Heart left ventricle (tissue), 13 donors: Measurements from ENCODE around the gene PIP4K2A.

ENCODE experiments used
- POLR2A ChIP-seq, 2 donors: fragments of 450-650 bp; IDR thresholded peaks; one replicate each; pipeline ENCODE4 v1.6.1; 2017; ENCODE audit warnings: antibody characterized with exemption in 2 of 2, mild to moderate bottlenecking in 2 of 2, moderate library complexity in 2 of 2
- TF ChIP-seq, protein P1 (sequence below), 12 donors: fragments of 200-600 bp; sonication (generic) in 4 of 12; IDR thresholded peaks; one replicate each; pipeline versions ENCODE4 v1.5.0 to v1.8.0; 2018 to 2022; ENCODE audit warnings: antibody characterized with exemption in 12 of 12, mild to moderate bottlenecking in 5 of 12
- donor health status: ischemic (EF 13 %, LVEDD 7.1; RV severe dilation, severe dysfunction).
- donor health status: DM: no; HTN: yes; CAD: no.
- donor health status: DM: no; HTN: no; CAD: no.
- donor health status: ischemic (EF 25% LVEDD 6.9; RV normal size, moderate dysfunction).
- donor health status: ischemic (EF 25% LVEDD 5.7; RV mildly dilated, moderate dysfunction).
- donor health status: ischemic (EF 35%, LVEDD 5.7; RV mildly dilated, moderate dysfunction).
- donor health status: nonischemic (EF 11% LVEDD 7.7; RV severe dilation, severe dysfunction).
- donor health status: DM: yes; HTN: yes; CAD: no.
- donor health status: PGD.
- donor health status: ischemic (EF 29% LVEDD 5.4; RV normal size, mild dysfunction).
- donor health status: nonischemic (EF 23%, LVEDD 6.1; RV moderate dilation, normal function).

DNA sequence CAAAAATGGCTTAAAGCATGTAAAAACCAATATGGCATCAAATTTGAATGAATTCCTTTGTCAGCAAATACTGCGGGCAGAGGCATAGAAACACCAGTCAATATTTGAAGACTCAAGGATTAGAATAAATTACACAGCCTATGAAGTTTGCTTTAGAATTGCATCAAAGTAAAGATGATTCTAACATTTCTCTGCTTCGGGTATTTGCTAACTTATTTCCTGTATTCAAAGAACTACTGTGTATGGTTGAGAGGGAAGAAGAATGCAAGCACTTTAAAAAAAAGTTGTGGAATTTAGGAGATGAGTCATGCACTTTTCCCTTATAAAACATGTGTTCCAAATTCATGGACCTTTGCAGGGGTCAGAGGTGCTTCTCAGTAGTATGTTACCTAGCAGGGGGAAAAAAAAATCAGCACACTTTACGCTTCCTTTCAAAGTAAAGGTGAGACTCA, 90.1 kb downstream of the PIP4K2A start:
- TF ChIP-seq, protein P1, sequence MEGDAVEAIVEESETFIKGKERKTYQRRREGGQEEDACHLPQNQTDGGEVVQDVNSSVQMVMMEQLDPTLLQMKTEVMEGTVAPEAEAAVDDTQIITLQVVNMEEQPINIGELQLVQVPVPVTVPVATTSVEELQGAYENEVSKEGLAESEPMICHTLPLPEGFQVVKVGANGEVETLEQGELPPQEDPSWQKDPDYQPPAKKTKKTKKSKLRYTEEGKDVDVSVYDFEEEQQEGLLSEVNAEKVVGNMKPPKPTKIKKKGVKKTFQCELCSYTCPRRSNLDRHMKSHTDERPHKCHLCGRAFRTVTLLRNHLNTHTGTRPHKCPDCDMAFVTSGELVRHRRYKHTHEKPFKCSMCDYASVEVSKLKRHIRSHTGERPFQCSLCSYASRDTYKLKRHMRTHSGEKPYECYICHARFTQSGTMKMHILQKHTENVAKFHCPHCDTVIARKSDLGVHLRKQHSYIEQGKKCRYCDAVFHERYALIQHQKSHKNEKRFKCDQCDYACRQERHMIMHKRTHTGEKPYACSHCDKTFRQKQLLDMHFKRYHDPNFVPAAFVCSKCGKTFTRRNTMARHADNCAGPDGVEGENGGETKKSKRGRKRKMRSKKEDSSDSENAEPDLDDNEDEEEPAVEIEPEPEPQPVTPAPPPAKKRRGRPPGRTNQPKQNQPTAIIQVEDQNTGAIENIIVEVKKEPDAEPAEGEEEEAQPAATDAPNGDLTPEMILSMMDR (IDR thresholded peaks at IDR 0.05), result no peak
- no peak for TF ChIP-seq POLR2A (IDR thresholded peaks at IDR 0.05)
